22Rv1 (cell line): ENCODE results near the gene FER.

Source experiments
- CTCF ChIP-seq: fragments of 450-650 bp; IDR thresholded peaks from 2 replicates; pipeline ENCODE4 v1.5.1; 2017; ENCODE audit warnings: mild to moderate bottlenecking
- ZFX ChIP-seq: fragments of 450-650 bp; IDR thresholded peaks from 2 replicates; pipeline ENCODE4 v1.6.1; 2017; ENCODE audit warnings: antibody characterized with exemption, borderline replicate concordance

GRCh38 chr5:109170629-109171350, 423.1 kb downstream of the FER start:
- no peak for TF ChIP-seq CTCF
- no peak for TF ChIP-seq ZFX
